CMK (cell line): ENCODE measurements around the gene ZNF133.

ENCODE experiments used
- DNase-seq: peaks from one replicate; pipeline ENCODE4 v3.0.0-alpha.2; 2010; ENCODE audit warnings: low read depth

ZNF133 gene

DNA sequence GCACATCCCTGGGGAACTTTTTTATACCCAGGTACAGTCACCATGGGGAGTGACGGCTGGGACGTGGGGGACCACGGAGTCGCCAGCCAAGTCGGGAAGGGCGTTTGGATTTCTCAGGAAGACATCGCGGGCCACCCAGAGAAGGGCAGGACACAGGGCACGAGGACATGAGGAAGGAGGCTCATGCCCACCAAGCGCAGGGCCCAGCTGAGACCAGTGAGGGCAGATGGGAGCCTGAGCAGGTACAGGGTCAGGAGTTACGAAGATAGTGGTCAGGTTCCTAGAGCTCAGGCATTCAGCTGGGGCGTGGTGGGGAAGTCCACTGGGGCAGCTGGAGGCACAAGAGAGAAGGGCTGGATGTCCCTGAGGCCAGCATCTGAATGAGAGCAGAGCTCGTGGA lies 74.6 kb downstream of the ZNF133 start:
- no peak for DNase-seq

DNA sequence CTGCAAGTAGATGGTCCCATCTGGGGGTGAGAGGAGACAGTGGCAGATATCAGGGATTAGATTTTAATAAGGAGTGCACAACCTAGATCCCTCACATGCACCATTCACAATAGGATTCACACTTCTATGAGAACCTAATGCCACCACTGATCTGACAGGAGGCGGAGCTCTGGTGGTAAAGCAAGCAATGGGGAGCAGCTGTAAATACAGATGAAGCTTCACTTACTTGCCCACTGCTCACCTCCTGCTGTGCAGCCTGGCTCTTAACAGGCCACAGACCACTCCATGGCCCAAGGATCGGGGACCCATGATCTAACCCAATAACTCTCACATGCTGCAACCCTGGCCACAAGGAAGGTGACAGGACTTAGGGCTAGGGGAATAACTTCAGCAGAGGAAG lies 75.4 kb downstream of the ZNF133 start:
- DNase-seq: no peak

- DNase-seq: no peak
Measured at GRCh38 chr20:18364768-18365167, 76.4 kb downstream of the ZNF133 start.
